HG03280 (cell line): ENCODE data around the gene ZNHIT2.
"Not testable (repeated sequence)": the region's sequence is repeated elsewhere in the genome, so short reads cannot be mapped to it uniquely, and the experiment has no call there.

Experiments
- ATAC-seq: cut with Tn5 transposase; IDR thresholded peaks from one replicate; pipeline ENCODE4 v1.9.1; 2021; ENCODE audit warnings: mild to moderate bottlenecking, moderate library complexity; ENCODE audit not compliant: unreplicated experiment

ZNHIT2 gene

GRCh38 chr11:65120831-65121230 lies 3.3 kb upstream of the ZNHIT2 start:
- no peak for ATAC-seq

DNA sequence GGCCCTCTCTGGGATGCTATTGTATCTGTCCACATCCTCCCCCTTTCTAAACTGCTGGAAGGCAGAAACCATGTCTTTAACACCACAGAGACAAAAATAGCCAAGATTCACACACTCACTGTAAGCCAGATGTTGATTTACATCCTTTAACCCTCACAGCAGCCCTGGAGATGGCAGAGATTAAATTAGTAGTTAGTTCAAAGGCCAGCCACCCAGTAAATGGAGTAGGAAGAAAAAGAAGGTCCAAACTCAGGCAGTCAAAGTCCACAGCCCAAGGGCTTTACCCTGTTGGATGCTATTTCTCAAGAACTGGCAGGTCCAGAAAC lies 2.1 kb upstream of the ZNHIT2 start:
- no peak for ATAC-seq

GRCh38 chr11:65118891-65119669 lies 1.6 kb upstream of the ZNHIT2 start:
- not testable (repeated sequence) for ATAC-seq

DNA sequence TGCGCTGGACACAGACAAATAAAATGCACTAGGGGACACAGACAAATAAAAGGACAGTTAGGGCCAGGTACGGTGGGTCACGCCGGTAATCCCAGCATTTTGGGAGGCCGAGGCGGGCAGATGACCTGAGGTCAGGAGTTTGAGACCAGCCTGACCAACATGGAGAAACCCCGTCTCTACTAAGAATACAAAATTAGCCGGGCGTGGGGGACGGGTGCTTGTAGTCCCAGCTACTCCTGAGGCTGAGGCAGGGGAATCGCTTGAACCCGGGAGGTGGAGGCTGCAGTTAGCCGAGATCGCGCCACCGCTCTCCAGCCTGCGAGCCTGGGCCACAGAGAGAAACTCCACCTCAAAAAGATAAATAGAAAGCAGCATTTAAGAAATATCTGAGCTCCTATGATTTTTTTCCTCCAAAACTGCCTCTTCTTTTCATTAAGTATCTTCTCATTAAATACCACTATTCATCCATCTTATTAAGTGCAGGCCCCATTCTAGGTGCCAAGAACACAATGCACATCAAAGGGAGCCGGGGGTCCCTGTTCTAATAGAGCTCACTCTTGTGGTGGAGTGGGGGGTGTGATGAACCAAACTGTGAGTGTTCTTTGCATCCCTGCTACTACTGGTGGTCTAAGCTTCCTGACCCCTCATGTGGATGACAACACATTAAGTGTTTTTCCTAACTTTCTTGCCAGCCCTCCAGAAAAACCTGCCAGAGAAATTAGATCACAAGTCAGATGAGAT lies 766 bp upstream of the ZNHIT2 start:
- no peak for ATAC-seq

DNA sequence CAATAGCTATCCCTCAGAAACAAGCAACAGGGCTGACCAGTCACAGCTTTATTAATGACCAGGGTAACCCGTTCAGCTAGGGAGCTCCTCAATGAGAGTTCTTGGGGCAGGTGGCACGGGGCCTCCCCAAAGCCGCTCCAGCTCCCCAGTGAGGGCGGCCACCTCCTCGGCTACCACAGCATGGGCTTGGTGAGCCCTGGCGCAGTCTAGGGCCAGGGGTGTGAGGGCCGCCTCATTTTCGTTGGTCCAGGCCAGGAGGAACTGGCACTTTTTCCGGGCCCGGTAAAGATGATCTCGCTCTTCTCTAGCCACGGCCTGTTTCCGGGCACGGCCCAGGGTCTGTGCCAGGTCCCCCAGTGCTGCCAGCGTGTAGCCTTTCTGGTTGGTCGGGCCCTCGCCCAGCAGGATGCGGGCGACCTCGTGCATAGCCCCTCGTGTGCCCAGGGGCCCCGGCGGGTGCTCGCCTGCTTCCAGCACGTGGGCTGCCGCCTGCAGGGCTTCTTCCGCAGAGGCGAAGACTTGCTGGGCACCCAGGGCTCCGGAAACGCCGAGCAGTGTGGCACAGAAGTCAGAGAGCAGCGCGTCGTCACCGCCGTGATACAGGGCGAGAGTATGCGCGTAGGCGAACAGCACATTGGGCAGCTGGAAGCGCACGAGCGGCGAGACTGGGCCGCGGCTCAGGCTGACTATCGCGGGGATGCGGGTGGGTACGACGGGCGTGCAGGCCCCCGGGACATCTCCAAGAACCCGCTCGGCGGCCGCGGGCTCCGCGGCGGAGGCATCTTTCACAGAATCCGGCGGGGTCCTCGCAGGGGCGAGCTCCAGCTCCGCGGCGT lies 913 bp downstream of the ZNHIT2 start:
- no peak for ATAC-seq

GRCh38 chr11:65115361-65116082 lies 2.0 kb downstream of the ZNHIT2 start:
- ATAC-seq, result no peak

DNA sequence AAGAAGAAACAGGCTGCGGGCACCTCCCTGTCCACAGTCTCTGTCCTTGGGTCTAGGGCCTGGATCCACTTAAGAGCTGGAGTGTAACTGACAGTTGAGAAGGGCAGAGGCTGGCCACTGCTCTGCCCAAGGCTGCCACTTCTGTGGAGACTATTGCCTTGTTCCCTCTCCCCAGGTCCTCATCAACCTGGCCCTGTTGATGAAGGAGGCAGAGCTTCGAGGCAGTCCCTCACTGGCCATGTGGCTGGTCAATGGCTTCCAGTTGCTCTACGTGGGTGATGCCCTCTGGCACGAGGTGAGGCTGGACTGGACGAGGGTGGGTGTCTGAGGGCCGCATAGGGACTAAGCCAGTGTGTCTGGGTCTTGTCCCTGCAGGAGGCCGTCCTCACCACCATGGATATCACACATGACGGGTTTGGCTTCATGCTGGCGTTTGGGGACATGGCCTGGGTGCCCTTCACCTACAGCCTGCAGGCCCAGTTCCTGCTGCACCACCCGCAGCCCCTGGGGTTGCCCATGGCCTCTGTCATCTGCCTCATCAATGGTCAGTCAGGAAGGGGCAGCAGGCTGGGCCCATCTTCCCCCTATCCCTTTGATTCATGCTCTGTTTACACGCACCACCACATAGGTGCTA lies 2.8 kb downstream of the ZNHIT2 start:
- no peak for ATAC-seq

GRCh38 chr11:65113839-65114238 lies 3.7 kb downstream of the ZNHIT2 start:
- no peak for ATAC-seq

- no peak for ATAC-seq
Observed at GRCh38 chr11:65113361-65113756, 4.1 kb downstream of the ZNHIT2 start.

GRCh38 chr11:65112546-65113360 lies 4.7 kb downstream of the ZNHIT2 start:
- ATAC-seq, result no peak

DNA sequence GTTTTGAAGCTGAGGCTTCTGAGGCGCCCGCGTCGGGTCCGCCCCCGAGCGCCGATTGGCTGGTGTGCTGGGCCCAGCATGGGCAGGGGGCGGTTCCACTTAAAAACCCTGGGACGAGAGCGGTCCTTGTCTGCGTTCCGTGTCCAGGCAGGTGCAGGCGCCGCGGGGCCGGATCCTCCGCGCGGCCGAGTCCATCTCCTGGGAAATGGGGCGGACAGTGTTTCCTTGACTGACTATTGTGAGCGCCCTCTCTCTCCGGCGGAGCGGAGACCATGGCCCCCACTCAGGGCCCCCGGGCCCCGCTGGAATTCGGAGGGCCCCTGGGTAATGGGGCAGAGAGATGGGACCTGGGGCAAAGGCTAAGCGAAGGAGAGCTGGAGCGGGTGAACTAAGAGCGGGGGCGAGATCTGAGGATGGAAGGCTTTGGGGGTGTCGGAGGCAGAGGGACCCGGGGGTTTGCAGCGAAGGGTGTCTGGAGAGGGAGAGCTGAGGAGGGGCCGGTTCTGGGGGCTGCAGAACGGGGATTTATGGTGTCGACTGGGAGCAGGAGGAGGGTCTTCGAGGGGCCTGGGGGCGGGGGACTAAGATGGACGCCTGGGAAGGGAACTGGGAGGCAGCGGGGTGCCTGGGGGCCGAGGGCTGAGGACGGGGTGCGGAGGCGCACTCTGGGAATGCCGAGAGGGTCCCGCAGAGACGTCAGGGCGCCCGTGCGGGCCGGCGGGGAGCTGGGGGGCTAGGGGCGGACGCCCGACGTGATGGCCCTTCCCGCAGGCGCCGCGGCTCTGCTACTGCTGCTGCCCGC lies 5.6 kb downstream of the ZNHIT2 start, which contains the start of gene TM7SF2:
Gene TM7SF2 (plus strand): TSS at position 129 of the 802 bp plus-strand sequence. CDS start 144 bp downstream, at position 273.
- ATAC-seq, result peak; percentile 65

DNA sequence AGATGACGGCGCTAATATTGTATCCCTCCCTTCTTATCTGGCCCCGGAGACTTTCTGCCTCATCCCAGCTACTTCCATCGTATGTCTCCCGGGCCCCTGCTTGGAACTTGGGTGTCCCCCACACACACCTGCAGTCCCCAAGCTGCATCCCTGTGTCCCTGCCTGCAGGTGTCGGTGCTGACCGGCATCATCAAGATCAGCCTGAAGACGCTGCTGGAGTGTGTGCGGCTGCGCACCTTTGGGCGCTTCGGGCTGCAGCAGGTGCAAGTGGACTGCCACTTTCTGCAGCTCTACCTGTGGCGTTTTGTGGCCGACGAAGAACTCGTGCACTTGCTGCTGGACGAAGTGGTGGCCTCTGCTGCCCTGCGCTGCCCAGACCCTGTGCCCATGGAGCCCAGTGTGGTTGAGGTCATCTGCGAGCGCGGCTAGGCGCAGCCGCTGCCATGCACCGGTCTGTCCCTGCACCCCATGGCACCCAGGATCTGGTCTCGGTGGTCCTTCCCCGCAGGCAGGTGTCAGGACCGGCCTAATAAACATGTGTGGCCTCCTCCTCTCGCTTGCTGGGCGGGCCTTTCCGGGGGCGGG lies 6.2 kb downstream of the ZNHIT2 start:
- no peak for ATAC-seq

GRCh38 chr11:65110354-65110861 lies 7.1 kb downstream of the ZNHIT2 start:
- ATAC-seq, result no peak

- no peak for ATAC-seq
Observed at GRCh38 chr11:65109231-65110198, 8.0 kb downstream of the ZNHIT2 start.

DNA sequence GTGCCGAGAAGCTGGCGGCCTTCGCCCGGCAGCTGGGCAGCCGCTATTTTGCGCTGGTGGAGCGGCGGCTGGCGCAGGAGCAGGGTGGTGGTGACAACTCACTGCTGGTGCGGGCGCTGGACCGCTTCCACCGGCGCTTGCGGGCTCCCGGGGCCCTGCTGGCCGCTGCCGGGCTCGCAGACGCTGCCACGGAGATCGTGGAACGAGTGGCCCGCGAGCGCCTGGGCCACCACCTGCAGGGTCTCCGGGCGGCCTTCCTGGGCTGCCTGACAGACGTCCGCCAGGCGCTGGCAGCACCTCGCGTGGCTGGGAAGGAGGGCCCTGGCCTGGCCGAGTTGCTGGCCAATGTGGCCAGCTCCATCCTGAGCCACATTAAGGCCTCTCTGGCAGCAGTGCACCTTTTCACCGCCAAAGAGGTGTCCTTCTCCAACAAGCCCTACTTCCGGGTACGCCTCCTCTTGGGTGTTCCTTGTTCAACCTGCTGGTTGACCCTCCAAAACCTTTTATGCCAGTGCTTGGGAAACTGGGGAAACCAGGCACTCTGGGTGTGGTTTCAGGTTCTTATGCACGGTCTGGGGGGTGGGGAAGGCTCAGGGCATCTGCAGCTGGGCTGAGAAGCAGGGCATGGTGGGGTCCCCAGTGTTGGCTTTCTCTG lies 8.9 kb downstream of the ZNHIT2 start:
- ATAC-seq, result no peak

- no peak for ATAC-seq
Observed at GRCh38 chr11:65107751-65108468, 9.6 kb downstream of the ZNHIT2 start.
